NCI-H510A treated with DMSO at 0.1 percent for 48 hours (cell line): ENCODE data around the gene PLP2.
"Not testable (repeated sequence)": the region's sequence is repeated elsewhere in the genome, so short reads cannot be mapped to it uniquely, and the experiment has no call there.

Experiments
- DNase-seq: peaks from one replicate; lab custom pipeline; 2025; lab: John Stamatoyannopoulos, UW

The PLP2 gene

DNA sequence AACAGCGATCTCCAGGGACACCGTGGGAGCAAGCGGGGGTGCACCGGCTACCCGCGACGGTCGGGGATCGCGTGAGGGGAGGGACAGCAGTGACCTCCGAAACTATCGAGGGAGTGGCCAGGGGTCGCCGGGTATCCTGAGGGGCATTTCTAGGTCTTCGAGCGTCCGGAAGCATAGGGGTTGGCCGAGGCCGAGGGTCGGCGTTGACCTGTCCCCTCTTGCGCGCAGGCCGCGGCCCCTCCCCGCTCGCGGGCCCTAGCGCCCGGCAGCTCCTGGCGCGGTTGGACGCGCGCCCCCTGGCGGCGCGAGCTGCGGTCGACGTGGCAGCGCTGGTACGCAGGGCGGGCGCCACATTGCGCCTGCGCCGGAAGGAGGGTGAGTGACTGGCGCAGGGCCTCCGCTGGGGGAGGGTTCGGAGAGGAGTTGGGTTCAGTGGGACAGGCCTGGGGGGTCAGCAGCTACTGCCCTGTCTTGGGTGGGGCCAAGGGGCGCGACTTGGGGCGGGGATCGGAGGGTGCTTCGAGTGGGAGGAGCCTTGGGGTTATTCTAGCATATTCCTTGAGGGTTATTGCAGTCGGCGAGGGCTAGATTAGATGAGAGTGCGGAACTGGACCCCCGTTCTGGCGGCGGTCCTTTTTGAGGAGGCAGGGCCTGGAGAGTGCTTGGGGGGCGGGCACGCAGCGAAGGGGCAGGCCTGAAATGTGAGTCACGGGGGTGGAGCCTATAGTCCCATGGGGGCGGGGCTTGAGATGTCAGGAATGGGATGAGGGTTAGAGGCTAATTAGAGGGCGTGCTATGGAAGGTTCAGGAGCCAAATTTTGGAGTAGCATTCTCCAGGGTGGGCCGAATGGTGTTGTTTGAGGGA is 7.9 kb upstream of the PLP2 start:
- peak; percentile 45 for DNase-seq

DNA sequence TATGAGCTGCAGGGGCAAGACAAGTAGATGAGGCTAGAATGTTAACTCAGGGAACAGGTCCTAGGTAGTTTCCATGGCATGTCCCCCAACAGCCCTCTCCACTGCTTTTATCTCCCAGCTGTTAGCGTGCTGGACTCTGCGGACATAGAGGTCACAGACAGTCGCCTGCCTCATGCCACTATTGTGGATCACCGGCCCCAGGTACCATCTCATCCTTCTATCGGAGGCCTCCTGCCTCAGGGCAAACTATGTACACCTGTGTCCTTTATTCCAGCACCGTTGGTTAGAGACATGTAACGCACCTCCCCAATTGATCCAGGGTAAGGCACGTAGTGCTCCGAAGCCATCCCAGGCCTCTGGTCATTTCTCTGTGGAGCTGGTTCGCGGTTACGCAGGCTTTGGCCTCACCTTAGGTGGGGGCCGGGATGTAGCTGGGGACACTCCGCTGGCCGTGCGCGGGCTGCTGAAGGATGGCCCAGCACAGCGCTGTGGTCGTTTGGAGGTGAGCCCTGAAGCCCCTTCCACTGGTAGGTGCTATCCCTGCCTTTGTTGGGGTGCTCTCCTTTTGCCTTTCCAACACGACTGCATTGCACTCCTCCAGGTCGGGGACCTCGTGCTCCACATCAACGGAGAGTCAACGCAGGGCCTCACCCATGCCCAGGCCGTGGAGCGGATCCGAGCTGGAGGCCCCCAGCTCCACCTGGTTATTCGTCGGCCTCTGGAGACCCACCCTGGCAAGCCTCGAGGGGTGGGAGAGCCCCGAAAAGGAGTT is 6.9 kb upstream of the PLP2 start:
- no peak for DNase-seq

DNA sequence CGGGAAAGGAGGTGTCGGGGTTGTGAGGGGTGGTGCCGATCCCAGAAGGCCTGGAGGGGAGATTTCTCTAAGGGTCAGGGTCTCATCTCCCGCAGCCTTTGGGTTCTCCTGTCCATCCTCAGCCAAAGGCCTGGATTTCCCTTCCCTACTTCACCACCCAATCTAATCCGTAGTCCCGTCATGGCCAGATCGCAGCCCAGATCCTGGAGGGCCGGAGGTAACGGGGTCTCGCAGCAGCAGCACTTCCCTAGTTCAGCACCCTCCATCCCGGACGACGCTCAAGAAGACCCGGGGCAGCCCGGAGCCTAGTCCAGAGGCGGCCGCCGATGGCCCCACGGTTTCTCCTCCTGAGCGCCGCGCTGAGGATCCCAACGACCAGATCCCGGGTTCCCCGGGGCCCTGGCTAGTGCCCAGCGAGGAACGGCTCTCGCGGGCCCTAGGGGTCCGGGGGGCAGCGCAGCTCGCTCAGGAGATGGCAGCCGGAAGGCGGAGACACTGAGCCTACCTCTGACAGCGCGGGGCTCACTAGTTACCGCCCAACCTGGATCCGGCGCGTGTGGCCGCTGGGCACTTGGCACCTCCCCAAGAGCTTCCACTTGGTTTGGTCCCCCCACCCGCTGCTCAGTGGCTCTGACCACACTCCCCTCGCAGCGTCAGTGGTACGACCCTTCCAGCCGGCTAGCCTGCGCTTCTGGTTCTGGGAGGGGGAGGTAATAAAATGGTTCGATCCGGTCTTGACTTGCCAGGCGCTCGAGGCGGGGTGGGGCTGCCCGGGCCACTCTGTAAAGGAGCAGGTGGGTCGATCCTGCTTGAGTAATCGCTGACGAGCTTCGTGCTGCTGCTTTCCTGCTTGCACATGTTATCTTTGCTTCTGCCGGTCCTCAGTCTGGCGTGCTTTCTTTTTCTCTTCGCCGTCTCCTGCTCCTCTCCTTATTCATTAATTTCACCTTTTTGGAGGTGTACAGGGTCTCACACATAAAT is 5.5 kb upstream of the PLP2 start:
- peak; percentile 89 for DNase-seq

DNA sequence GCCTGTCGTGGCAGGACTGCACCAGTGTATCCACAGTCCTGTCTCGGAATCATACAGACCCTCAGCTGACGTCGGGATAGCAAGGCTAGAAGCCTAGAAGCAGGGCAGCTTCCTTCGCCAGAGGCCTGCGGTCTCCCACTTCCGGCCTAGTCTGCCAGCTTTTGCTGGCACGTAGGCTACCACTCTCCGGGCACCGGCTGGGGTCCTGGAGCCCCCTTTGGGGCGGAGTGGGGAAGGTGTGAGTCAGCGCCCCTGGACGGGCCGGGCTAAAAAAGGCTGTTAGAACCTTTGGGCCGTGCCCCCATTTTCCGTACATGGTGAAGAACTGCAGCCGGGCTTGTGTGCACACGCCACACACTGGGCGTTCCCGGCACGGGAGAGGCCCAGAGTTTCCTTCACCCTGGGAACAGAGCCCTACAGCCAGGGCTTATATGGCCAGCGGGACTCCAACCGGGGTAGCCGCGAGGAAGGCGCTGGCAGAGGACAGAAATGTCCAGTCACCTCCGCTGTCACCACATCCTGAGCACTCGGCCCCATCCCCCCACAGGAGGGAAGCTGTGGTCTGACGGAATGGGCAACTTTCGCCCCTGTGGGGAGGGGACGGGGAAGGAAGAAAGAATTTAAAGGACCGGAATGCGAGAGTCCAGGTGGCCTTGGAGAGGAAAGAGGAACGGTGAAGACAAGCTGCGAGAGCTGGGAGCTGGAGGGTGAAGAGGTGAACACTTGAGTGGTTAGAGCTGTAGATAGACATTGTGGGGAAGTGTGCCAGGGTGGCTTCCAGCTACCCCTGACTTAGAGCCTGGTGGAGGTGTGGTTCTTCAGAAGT is 4.6 kb upstream of the PLP2 start:
- DNase-seq: peak; percentile 49

DNA sequence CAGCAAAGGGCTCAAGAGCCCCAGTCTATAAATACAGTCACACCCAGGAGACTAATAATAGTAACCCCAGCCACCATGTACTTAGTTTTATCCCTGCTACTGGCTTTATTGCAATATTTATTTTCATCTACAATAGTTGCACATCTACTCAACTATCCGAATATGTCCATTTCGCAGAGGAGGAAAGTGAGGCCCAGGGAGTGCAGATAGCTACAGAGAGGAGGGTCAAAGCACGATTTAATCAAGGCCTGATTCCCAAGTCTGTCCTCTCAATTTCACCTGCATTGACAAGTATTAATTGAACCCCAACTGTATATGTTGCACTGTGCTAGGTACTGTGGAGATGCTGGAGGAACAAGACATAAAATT is 4.0 kb upstream of the PLP2 start:
- DNase-seq: no peak

DNA sequence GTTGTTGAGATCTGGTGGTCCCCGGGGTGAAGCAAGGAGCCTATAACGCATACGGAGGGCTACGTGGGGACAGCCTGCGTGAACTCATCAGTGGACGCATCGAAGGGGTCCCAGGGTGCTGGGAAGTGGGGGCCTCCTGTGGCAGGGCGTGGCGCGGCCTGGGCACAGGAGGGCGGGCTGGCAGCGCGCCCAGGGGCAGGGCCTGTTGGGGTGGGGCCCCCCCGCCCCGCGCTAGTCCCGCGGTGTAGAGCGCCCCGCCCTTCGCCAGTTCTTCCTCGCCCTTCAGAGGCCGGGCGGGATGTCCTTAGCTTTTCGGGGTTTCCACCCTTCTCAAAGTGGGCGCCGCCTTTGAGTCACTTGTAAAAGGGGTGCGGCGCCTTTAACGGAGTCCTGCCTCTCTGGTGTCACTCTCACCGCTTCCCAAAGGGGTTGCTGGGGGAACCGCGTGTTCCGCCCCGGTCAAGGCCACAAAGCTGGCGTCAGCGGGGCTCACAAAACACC is 632 bp downstream of the PLP2 start:
- DNase-seq: peak; percentile 35

DNA sequence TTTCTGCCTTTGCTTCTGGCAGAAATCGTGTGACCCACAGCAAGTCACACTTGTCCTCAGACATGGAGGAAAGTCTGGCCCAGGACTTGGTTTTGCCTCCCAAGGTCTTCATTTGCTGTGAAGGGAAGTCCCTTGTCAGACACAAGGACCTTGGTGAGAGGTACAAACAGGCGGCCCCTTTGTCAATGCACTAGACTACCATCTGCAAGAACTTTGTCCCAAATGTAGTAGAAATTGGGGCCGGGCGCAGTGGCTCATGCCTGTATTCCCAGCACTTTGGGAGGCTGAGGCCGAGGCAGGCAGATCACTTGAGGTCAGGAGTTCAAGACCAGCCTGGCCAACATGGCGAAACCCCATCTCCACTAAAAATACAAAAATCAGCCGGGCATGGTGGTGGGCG is 1.8 kb downstream of the PLP2 start:
- not testable (repeated sequence) for DNase-seq

DNA sequence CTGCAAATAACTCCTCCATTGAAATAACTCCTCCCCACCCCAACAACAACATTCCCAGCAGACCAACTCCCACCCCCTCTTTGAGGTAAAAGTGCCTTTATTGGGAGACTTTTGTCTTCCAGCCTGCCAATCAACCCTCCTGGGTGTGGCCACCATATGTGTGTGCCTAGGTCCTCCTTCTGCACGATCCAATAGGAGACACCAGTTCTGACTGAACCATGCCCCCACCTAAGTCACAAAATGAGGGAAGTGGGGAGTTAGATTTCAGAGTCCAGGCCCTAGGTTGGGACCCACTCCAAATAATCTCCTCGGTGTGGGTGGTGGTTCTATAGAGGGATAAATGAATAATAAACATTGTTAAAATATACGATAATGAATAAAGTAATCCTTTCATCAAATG is 3.0 kb downstream of the PLP2 start:
- DNase-seq: no peak

DNA sequence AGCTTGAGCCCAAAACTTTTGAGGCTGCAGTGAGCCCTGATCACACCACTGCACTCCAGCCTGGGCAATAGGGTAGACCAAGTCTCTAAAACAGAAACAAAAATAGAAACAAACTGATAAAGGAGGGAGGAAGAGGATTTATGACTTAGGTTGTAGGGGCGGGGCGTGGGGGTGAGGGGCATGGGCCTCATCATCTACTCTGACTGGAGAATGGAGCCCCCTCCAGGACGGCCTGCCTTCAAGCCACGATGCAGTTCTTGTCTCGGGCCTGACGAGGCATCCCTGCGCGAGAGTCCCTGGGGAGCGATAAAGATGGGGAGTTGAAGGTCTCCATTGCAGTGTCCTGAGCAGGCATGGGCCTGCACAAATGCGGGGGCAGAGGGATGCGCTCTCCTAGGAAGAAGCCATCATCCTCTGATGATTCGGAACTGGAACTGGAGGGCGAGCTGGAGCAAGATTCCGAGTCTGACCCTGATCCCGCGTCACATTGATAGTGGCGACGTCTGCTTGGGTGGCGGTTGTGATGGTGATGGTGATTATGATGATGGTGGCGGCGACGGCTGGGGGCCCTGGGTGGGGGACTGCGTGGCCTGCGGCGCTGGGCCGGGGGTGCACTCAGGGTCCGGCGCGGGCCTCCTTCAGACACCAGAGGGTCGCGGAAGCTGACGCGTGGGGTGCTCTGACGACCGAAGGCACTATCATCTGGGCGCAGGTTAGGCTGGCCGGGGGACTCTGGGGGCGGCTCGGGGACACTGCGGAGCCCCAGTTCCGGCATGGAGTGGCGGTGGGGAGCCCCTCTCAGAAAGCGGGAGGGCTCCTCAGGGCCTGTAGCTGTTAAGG is 4.0 kb downstream of the PLP2 start:
- DNase-seq: no peak

DNA sequence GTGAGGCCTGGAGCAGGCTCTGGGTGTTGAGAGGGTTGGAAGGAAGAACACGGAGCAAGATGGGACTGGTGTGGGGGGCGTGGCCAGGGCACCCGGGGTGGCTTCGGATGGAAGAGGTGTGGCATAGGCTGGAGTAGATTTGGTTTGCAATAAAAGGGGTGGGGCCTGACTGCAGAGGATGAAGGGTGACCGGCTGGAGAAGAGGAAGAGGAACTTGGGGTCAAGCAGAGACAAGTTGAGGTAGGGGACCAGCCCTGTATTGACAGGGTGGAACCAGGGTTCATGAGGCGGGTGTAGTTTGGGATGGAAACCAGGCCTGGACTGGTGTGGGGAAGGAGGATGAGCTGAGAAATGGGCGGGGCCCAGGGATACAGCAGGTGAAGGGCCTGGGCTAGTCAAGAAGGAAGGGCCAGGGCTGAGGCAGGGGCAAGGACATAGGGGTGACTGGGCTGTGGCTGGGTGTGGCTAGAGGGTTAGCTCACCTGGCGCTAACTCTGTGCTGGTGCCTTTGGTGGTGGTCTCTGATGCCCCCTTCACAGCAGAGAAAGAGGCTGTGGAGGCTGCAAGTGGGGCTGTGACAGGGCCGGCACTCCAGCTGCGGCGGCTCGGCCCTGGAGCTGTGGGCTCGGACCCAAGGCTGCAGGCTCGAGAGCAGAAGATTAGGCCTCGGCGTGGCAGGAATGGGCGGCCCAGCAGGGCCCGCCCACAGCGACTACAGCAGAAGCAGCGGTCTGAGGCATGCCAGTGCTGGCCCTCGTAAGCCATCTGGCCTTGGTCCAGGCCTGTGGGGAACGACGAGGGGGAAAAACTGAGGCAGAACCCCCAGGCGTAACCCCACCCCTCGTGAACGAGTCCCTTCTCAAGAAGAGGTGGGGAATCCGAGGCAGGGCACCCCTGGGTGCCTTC is 5.0 kb downstream of the PLP2 start:
- peak; percentile 26 for DNase-seq

DNA sequence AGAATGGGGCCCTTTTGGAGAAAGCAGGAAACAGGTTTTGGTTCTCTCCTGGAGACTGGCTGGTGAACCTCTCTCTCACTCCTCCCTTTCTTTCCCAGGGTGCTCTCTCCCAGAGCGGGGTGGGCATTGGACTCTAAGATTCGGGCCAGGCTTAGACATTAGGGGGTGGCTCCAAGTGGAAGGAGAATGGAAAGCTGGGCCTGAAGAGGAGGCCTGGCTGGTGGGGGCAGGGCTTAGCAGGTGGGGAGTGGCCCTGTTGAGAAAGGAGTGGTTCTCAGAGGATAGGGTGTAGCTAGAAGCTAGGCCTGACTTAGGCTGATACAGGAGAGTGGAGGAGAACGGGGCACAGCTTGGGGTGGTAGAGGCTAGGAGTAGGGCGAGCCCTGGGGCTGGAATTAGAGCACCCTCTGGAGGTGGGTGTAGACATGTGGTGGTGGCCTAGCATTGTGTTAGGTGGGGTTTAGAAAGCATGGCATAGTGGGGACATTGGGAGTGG is 5.7 kb downstream of the PLP2 start:
- no peak for DNase-seq

DNA sequence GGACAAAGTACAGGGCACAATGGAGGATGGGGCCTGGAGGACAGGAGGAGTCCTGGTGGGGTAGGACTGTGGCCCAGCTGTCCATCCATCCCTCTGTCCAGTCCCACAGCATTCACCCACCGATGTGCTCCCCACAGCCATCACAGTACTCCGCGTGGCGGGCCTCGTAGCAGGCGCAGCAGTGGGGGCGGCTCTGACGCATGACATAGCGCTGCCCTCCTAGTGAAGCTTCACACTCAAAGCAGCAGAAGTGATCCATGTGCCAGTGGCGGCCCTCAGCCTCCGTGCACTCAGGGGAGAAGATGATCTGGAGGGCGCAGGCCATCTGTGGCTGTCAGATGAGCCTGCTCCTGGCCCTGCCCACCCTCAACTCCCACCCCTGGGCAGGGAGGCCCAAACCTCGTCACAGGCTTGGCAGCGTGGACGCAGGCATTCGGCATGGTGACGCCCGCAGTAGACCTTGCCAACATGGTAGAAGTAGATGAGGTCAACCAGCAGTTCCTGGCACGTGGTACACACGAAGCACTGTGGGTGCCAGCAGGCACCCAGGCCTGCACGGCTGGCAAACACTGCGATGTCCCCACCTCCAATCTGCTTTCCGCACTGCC is 6.3 kb downstream of the PLP2 start:
- no peak for DNase-seq

DNA sequence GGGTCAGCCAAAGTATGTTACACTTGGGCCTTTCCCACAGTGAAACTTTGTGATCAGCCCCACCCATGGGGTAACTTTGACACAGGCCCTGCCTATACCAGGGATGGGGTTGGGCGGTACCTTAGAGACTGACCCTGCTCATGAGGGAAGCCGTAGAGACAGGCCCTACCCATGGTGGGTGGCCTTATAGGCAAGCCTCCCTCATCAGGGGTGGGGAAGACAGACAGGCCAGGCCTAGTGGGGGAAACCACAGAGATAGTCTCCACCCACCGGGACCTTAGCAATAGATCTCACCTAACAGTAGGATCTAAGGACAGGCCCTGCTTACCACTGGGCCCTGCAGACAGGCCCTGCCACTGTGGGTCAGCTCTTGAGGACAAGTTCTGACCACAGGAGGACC is 6.8 kb downstream of the PLP2 start:
- DNase-seq: no peak

DNA sequence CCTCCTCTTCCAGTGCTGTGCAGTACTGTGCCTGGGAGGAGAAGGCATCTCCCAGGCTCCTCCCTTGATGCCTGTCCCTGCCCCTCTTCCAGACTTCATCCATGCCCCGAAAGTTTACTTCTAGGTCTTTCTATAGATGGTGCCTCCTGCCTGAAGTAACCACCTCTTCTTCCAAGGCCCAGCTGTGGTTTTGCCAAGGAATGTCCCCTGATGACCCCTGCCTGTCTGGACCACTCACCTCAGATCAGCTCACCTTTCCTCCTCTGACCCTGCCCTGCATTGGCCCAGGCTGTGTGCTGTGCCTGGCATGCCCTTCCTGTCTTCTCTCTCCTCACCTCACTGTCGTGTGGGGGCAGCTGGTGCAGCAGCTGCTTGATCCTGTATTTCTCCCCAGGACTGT is 7.7 kb downstream of the PLP2 start:
- no peak for DNase-seq

DNA sequence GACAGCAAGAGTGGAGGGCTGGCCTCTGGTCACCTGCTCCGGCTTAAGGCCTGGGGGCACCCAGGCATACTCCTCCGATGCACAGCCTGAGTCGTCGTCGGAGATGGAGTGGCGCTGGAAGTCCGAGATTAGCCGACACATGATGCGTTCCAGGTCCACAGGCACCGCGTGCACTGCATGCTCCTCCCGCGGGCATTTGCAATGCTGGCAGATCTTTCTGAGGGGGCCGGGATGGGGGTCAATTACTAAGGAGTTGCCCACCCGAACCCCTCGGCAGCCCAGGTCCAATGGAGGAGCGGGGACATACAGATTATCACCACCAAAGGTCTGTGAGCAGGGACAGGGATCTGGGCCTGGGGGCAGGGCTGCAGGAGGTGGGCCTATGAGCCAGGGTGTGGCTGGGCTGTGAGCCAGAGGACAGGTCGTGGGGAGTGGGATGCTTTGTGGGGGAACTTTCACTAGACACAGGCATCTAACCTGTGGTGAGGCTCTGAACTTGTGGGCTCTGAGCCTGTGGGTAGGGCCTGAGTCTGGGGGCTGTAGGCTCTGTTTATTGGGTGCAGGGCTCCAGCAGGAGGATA is 12.1 kb downstream of the PLP2 start:
- DNase-seq: no peak

DNA sequence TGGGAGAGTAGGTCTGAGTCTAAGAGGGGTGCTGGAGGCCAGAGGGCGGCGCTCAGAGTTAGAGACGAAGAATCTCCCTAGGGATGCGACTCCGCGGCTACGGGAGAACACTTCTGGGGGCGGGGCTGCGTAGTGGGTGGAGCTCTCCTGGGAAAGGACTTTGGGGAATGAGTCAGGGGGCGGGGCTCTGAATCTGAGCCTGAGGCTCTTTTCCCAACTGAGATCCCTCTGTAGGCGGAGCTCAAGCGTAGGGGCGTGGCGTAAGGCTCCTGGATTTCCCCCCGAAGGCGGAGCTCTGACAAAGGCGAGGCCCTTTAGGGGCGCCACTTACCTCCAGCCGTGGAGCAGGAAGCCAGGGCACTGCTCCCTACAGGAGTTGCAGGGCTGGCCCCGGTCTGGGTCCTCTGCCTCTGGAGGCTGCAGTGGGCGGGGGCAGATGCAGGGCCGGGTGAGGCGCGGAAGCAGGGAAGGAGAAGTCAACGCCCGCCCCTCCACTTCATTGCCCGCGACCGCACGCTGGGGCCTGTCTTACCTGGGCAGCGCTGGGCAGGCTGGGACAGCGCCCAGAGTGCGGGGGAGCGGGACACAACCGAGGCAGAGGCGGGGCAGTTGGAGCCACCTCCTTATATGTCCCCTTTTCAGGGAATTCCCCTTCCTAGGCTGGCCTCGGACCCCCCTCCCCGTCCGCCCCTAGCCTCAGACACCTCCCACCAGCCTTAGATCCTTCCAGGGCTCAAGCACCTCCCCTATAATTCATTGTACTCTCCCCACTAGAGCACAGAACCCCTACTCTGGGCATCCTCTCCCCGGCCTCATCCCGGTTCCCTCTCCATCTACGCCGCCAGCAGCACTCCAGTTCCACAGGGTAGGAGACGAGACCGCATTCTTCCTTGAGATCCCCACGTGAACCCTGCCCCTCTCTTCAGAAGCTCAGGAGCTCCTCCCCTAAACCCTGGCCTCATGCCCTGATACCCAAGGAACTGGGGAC is 12.9 kb downstream of the PLP2 start:
- DNase-seq: no peak
